Immature natural killer cell (primary cell): ENCODE measurements around the gene OAS2. TPM values are rescaled to one million over a fixed set of nuclear protein-coding genes. Genes with fewer than 3 reads are reported as not detected.

ENCODE experiments used
- DNase-seq, 3 donors: peaks; one replicate each; pipeline ENCODE4 v3.0.0; 2022; ENCODE audit warnings: mixed read lengths in 1 of 3
- H3K27ac Mint-ChIP-seq, 6 donors: one replicate each; pipeline ENCODE4 v1.8.0; 2020; ENCODE audit warnings: mixed read lengths in 6 of 6, mild to moderate bottlenecking in 5 of 6, inconsistent platforms in 4 of 6, moderate library complexity in 3 of 6
- H3K27me3 Mint-ChIP-seq, 3 donors: one replicate each; pipeline ENCODE4 v1.8.0; 2020 to 2021; ENCODE audit warnings: low read depth in 3 of 3, mild to moderate bottlenecking in 3 of 3, mixed read lengths in 3 of 3, moderate library complexity in 3 of 3, inconsistent platforms in 1 of 3
- H3K36me3 Mint-ChIP-seq, 3 donors: one replicate each; pipeline ENCODE4 v1.8.0; 2020; ENCODE audit warnings: mixed read lengths in 3 of 3, inconsistent platforms in 2 of 3, mild to moderate bottlenecking in 2 of 3
- H3K4me1 Mint-ChIP-seq, 2 donors: one replicate each; pipeline ENCODE4 v1.8.0; 2020; ENCODE audit warnings: inconsistent platforms in 2 of 2, mild to moderate bottlenecking in 2 of 2, mixed read lengths in 2 of 2, moderate library complexity in 1 of 2
- H3K4me3 Mint-ChIP-seq, 5 donors: one replicate each; pipeline ENCODE4 v1.8.0; 2020; ENCODE audit warnings: mild to moderate bottlenecking in 5 of 5, mixed read lengths in 5 of 5, inconsistent platforms in 3 of 5, moderate library complexity in 3 of 5
- H3K9me3 Mint-ChIP-seq, 6 donors: one replicate each; pipeline ENCODE4 v1.8.0; 2020; ENCODE audit warnings: mild to moderate bottlenecking in 6 of 6, mixed read lengths in 6 of 6, inconsistent platforms in 4 of 6, moderate library complexity in 3 of 6
- polyA plus RNA-seq, 3 donors: library from polyadenylated mRNA; unstranded; fragments of 300-500 nt; fragmentation: Illumina TruSeq; gene quantifications; one replicate each; pipeline ENCODE4 v1.2.3, GENCODE V29; 2021

Gene OAS2, protein sequence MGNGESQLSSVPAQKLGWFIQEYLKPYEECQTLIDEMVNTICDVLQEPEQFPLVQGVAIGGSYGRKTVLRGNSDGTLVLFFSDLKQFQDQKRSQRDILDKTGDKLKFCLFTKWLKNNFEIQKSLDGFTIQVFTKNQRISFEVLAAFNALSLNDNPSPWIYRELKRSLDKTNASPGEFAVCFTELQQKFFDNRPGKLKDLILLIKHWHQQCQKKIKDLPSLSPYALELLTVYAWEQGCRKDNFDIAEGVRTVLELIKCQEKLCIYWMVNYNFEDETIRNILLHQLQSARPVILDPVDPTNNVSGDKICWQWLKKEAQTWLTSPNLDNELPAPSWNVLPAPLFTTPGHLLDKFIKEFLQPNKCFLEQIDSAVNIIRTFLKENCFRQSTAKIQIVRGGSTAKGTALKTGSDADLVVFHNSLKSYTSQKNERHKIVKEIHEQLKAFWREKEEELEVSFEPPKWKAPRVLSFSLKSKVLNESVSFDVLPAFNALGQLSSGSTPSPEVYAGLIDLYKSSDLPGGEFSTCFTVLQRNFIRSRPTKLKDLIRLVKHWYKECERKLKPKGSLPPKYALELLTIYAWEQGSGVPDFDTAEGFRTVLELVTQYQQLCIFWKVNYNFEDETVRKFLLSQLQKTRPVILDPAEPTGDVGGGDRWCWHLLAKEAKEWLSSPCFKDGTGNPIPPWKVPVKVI
- polyA plus RNA-seq = 10 to 100 TPM; 24.3 to 64.5 (median 26.9) TPM

- Mint-ChIP-seq H3K9me3 (no peaks in the 10 kb centered on the region), H3K4me3 (peak within 1 kb of the TSS; percentile 84 to 99 (median 99)), H3K4me1 (peaks cover 53 to 61% of the 10 kb centered on the region in 2 donors), H3K27me3 (peaks cover 0 to 1% (median 0%) of the 10 kb centered on the region in 3 donors), H3K27ac (peak within 1 kb of the TSS; percentile 84 to 100 (median 98)), H3K36me3 (peaks cover 0 to 15% (median 8%) of the 10 kb centered on the region in 3 donors)
- DNase-seq = peak; percentile 80 to 85 (median 85)
Measured at GRCh38 chr12:112978163-112979040, at the start of gene OAS2. TSS of gene OAS2 (plus strand) at chr12:112978519. CDS start at chr12:112978609, 90 bp downstream.

DNA sequence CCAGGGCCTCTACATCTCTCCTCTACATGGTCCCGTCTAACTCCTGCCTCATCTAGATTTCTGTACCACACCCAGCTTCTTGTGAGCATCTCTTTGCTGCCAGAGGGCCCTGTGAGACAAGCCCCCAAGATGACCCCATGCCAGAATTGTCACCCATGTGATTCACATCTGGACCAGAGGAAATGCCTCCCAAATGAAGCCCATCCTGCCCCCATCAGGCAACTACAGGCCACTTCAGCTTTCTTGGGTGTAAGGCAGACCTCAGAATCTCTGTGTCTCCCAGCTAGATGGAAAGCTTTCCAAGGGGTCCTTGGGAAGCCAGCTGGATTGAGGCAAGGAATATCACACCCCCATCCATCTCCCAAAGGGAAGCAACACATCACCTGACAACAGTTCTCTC lies 49.3 kb upstream of the OAS2 start:
- H3K4me1 Mint-ChIP-seq = no peaks in the 10 kb centered on the region
- H3K36me3 Mint-ChIP-seq = peaks cover 0 to 42% (median 28%) of the 10 kb centered on the region in 3 donors
- no peak for DNase-seq
- no peak overlapping the region for H3K27ac Mint-ChIP-seq
- H3K9me3 Mint-ChIP-seq = no peaks in the 10 kb centered on the region
- no peak overlapping the region for H3K4me3 Mint-ChIP-seq
- no peaks in the 10 kb centered on the region for H3K27me3 Mint-ChIP-seq

DNA sequence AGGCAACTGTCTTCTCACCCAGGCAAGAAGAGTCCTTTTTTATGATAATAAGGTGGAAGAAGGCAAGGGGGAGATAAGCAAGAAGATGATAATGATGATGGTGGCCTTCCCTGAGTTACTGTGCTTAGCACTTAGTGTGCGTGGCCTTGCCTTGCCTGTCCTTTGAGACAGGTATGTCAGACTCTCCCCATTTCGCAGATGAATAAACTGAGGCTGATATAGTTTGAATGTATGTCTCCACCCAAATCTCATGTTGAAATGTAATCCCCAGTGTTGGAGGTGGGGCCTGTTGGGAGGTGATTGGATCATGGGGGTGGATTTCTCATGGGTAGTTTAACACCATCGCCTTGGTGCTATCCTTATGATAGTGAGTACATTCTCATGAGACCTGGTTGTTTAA lies 48.6 kb upstream of the OAS2 start:
- Mint-ChIP-seq H3K4me1 (no peaks in the 10 kb centered on the region), H3K9me3 (no peaks in the 10 kb centered on the region), H3K4me3 (no peak overlapping the region), H3K27ac (no peak overlapping the region), H3K27me3 (no peaks in the 10 kb centered on the region), H3K36me3 (peaks cover 0 to 35% (median 21%) of the 10 kb centered on the region in 3 donors)
- no peak for DNase-seq

GRCh38 chr12:112930350-112930749 lies 48.0 kb upstream of the OAS2 start:
- H3K27me3 Mint-ChIP-seq = no peaks in the 10 kb centered on the region
- H3K27ac Mint-ChIP-seq = no peak overlapping the region
- H3K4me3 Mint-ChIP-seq = no peak overlapping the region
- H3K9me3 Mint-ChIP-seq = no peaks in the 10 kb centered on the region
- H3K36me3 Mint-ChIP-seq = peaks cover 0 to 33% (median 19%) of the 10 kb centered on the region in 3 donors
- DNase-seq = no peak
- no peaks in the 10 kb centered on the region for H3K4me1 Mint-ChIP-seq

DNA sequence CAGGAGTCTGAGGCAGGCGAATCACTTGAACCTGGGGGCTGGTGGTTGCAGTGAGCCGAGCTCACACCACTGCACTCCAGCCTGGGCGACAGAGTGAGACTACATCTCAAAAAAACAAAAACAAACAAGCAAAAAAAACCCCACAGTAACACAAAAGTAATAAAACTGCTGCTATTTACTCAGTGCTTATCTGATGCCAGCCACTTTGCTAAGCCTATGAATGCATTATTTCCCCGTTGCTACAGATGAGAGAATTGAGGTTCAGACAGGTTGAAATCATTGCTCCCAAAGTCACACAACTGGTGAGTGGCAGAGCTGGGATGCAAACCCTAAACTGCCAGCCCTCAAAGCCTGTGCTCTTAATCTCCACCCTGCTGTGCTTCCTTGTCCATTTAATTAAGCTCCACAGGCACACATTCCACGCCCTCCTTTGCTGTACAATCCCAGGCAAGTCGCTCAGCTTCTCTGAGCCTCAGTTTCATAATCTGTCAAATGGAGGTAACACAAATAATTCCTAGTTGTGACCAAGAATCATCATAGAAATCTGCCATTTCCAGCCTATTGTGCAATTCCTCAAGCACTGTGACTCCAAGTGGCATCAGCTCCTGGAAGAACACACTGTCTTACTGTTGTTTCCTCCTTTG lies 45.7 kb upstream of the OAS2 start:
- no peak for DNase-seq
- H3K4me1 Mint-ChIP-seq = peaks cover 3 to 8% of the 10 kb centered on the region in 2 donors
- no peaks in the 10 kb centered on the region for H3K27me3 Mint-ChIP-seq
- no peak overlapping the region for H3K27ac Mint-ChIP-seq
- peaks cover 0 to 20% (median 11%) of the 10 kb centered on the region in 3 donors for H3K36me3 Mint-ChIP-seq
- H3K9me3 Mint-ChIP-seq = no peaks in the 10 kb centered on the region
- H3K4me3 Mint-ChIP-seq = no peak overlapping the region

DNA sequence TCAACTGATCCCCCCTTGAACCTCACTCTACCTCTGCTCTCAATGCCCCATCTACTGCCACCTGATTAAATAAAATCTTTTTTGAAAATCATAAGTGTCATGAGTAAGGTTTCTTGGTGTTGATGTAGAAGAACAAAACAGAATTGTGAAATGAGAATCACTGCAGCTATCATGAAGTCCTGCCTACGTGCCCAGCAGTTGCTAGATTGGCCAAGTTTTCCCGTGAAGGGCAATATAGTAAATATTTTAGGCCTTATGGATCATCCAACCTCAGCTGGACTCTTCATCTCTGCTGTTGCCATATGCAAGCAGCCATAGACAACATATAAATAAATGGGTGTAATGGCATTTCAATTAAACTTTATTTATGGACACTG lies 45.2 kb upstream of the OAS2 start:
- no peaks in the 10 kb centered on the region for H3K9me3 Mint-ChIP-seq
- peaks cover 0 to 17% (median 9%) of the 10 kb centered on the region in 3 donors for H3K36me3 Mint-ChIP-seq
- no peak overlapping the region for H3K4me3 Mint-ChIP-seq
- H3K4me1 Mint-ChIP-seq = peaks cover 8 to 13% of the 10 kb centered on the region in 2 donors
- no peak overlapping the region for H3K27ac Mint-ChIP-seq
- no peak for DNase-seq
- no peaks in the 10 kb centered on the region for H3K27me3 Mint-ChIP-seq

GRCh38 chr12:112936264-112936663 lies 42.1 kb upstream of the OAS2 start:
- H3K9me3 Mint-ChIP-seq = no peaks in the 10 kb centered on the region
- peaks cover 30 to 37% of the 10 kb centered on the region in 2 donors for H3K4me1 Mint-ChIP-seq
- no peak for DNase-seq
- peaks cover 0 to 5% (median 0%) of the 10 kb centered on the region in 3 donors for H3K36me3 Mint-ChIP-seq
- no peaks in the 10 kb centered on the region for H3K27me3 Mint-ChIP-seq
- H3K4me3 Mint-ChIP-seq = no peak overlapping the region
- peak overlapping the region in 4 of 6 donors; percentile 24 to 89 (median 74) for H3K27ac Mint-ChIP-seq

- Mint-ChIP-seq H3K4me3 (peak overlapping the region; percentile 11 to 94 (median 50)), H3K36me3 (peaks cover 0 to 5% (median 0%) of the 10 kb centered on the region in 3 donors), H3K27ac (peak overlapping the region; percentile 60 to 90 (median 74)), H3K27me3 (no peaks in the 10 kb centered on the region), H3K9me3 (no peaks in the 10 kb centered on the region), H3K4me1 (peaks cover 30 to 37% of the 10 kb centered on the region in 2 donors)
- DNase-seq = no peak
Measured at GRCh38 chr12:112936927-112937326, 41.4 kb upstream of the OAS2 start.

GRCh38 chr12:112937741-112938719 lies 40.3 kb upstream of the OAS2 start, which contains the start of gene OAS3:
TSS of gene OAS3 (plus strand) at chr12:112938474. CDS start at chr12:112938531, 57 bp downstream.
- DNase-seq = peak; percentile 59 to 64 (median 62)
- H3K4me1 Mint-ChIP-seq = peaks cover 30 to 37% of the 10 kb centered on the region in 2 donors
- peaks cover 0 to 4% (median 0%) of the 10 kb centered on the region in 3 donors for H3K36me3 Mint-ChIP-seq
- H3K4me3 Mint-ChIP-seq = peak within 1 kb of the TSS; percentile 91 to 95 (median 94)
- peak within 1 kb of the TSS; percentile 87 to 95 (median 90) for H3K27ac Mint-ChIP-seq
- no peaks in the 10 kb centered on the region for H3K27me3 Mint-ChIP-seq
- H3K9me3 Mint-ChIP-seq = no peaks in the 10 kb centered on the region

GRCh38 chr12:112938751-112939150 lies 39.6 kb upstream of the OAS2 start:
- Mint-ChIP-seq H3K4me3 (peak overlapping the region; percentile 91 to 95 (median 94)), H3K27me3 (no peaks in the 10 kb centered on the region), H3K4me1 (peaks cover 30 to 37% of the 10 kb centered on the region in 2 donors), H3K27ac (peak overlapping the region; percentile 82 to 95 (median 88)), H3K36me3 (peaks cover 0 to 4% (median 0%) of the 10 kb centered on the region in 3 donors), H3K9me3 (no peaks in the 10 kb centered on the region)
- DNase-seq = no peak

- Mint-ChIP-seq H3K4me3 (peak overlapping the region; percentile 80 to 95 (median 93)), H3K9me3 (no peaks in the 10 kb centered on the region), H3K27ac (peak overlapping the region; percentile 3 to 90 (median 70)), H3K36me3 (peaks cover 7 to 12% (median 8%) of the 10 kb centered on the region in 3 donors), H3K27me3 (no peaks in the 10 kb centered on the region), H3K4me1 (peaks cover 30 to 37% of the 10 kb centered on the region in 2 donors)
- DNase-seq = no peak
Measured at GRCh38 chr12:112939761-112940381, 38.4 kb upstream of the OAS2 start.
